ENCODE results near the gene KCNE4. TPM values are rescaled to one million over a fixed set of nuclear protein-coding genes. Genes with fewer than 3 reads are reported as not detected.

Gene KCNE4
- polyA plus RNA-seq, 1 donor from 2014 or later, result not detected

- no peaks in the 10 kb centered on the region for H3K9me3 ChIP-seq (ENCODE audit: low read length)
- H3K9me2 ChIP-seq (ENCODE audit: insufficient read depth, low read length), result no peaks in the 10 kb centered on the region
- TF ChIP-seq MXI1 (conservative IDR thresholded peaks at IDR 0.05; ENCODE audit: poor library complexity, severe bottlenecking) (no peak), EP300 (conservative IDR thresholded peaks at IDR 0.05; ENCODE audit: poor library complexity, severe bottlenecking) (no peak), TAF1 (IDR thresholded peaks at IDR 0.05; ENCODE audit: low read depth) (no peak), CTCF (IDR thresholded peaks at IDR 0.05; ENCODE audit: poor library complexity, severe bottlenecking) (no peak), REST (IDR thresholded peaks at IDR 0.05; ENCODE audit: borderline replicate concordance) (no peak)
- H3K27me3 ChIP-seq (ENCODE audit: insufficient read depth, low read depth, low read length), result no peaks in the 10 kb centered on the region
- no peaks in the 10 kb centered on the region for H4K20me1 ChIP-seq (ENCODE audit: insufficient read depth)
- no peaks in the 10 kb centered on the region for H3K36me3 ChIP-seq (ENCODE audit: insufficient read depth, low read length)
- no peak overlapping the region for H3K9ac ChIP-seq (ENCODE audit: low read length)
- H2AFZ ChIP-seq (ENCODE audit: low read depth, low read length), result no peak overlapping the region
- no peak overlapping the region for H3K4me2 ChIP-seq (ENCODE audit: low read length)
- H3K4me3 ChIP-seq (ENCODE audit: low read length), result no peak overlapping the region
- no peaks in the 10 kb centered on the region for H3F3A ChIP-seq (ENCODE audit: insufficient read depth, low read length, poor library complexity, severe bottlenecking)
- no peaks in the 10 kb centered on the region for H3K79me2 ChIP-seq (replicated peaks; ENCODE audit: insufficient read depth, low read length)
- no peak overlapping the region for H3K27ac ChIP-seq (ENCODE audit: low read length)
These were observed 1.6 kb downstream of the KCNE4 start for GRCh38 chr2:223053484-223054192.

GRCh38 chr2:223054193-223054781, 2.3 kb downstream of the KCNE4 start:
- Histone ChIP-seq H3K79me2 (replicated peaks; ENCODE audit: insufficient read depth, low read length) (no peaks in the 10 kb centered on the region), H3K9me2 (ENCODE audit: insufficient read depth, low read length) (no peaks in the 10 kb centered on the region), H3K4me2 (ENCODE audit: low read length) (no peak overlapping the region), H3K9ac (ENCODE audit: low read length) (no peak overlapping the region), H3K36me3 (ENCODE audit: insufficient read depth, low read length) (no peaks in the 10 kb centered on the region), H2AFZ (ENCODE audit: low read depth, low read length) (no peak overlapping the region), H3K9me3 (ENCODE audit: low read length) (no peaks in the 10 kb centered on the region), H3F3A (ENCODE audit: insufficient read depth, low read length, poor library complexity, severe bottlenecking) (no peaks in the 10 kb centered on the region), H4K20me1 (ENCODE audit: insufficient read depth) (no peaks in the 10 kb centered on the region), H3K27me3 (ENCODE audit: insufficient read depth, low read depth, low read length) (no peaks in the 10 kb centered on the region), H3K27ac (ENCODE audit: low read length) (no peak overlapping the region), H3K4me3 (ENCODE audit: low read length) (no peak overlapping the region)
- TF ChIP-seq POLR2AphosphoS5 (IDR thresholded peaks at IDR 0.05) (no peak), MXI1 (conservative IDR thresholded peaks at IDR 0.05; ENCODE audit: poor library complexity, severe bottlenecking) (no peak), REST (IDR thresholded peaks at IDR 0.05; ENCODE audit: borderline replicate concordance) (no peak), CTCF (IDR thresholded peaks at IDR 0.05; ENCODE audit: poor library complexity, severe bottlenecking) (no peak), TAF1 (IDR thresholded peaks at IDR 0.05; ENCODE audit: low read depth) (no peak), RAD21 (conservative IDR thresholded peaks at IDR 0.05) (no peak), EZH2 (IDR thresholded peaks at IDR 0.05; ENCODE audit: borderline replicate concordance, insufficient read depth, low read length, poor library complexity, severe bottlenecking) (no peak), EP300 (conservative IDR thresholded peaks at IDR 0.05; ENCODE audit: poor library complexity, severe bottlenecking) (no peak), SMC3 (conservative IDR thresholded peaks at IDR 0.05; ENCODE audit: poor library complexity) (no peak)
